HG02610 (cell line): ENCODE data around the gene SYT7.

Source experiments
- ATAC-seq: cut with Tn5 transposase; IDR thresholded peaks from one replicate; pipeline ENCODE4 v1.9.1; 2021; ENCODE audit warnings: mild to moderate bottlenecking, moderate library complexity; ENCODE audit not compliant: unreplicated experiment

The SYT7 gene

GRCh38 chr11:61522881-61523280 is 58.0 kb downstream of the SYT7 start:
- ATAC-seq = no peak

DNA sequence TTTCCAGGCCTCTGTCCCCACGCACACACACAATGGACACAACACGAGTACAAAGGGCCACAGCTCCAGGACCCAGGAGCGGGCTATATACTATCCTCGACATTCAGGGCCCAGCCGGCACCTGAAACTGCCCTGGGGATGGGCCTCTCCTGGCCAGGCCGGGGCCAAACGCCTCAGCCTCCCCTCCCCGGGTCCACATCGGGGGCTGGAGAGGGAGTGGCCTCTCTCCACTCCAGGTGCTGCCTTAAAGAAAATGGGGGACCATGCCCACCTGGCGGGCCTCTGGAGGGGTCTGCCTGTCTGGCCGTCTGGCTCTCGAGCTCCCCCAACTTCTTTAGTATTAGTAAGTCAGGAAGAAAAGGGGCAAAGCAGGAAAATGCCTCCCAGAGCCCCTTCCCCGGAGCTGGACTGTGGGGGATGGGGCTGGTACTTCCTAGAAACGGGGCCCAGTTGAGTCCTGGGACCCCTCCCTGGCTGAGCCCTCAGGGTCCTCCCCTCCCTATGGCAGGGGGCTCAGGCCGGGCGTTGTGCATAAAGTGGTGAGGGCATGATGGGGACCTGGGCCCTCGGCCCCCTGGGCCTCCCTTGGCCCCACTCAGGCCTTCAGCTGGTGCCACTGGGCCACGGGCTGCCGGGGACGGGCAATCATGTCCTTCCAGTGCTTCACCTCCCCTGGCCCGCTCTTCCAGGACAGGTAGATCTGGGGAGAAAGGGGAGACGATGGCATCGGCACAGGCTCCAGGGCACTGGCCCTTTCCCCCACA is 62.7 kb downstream of the SYT7 start:
- ATAC-seq = no peak

DNA sequence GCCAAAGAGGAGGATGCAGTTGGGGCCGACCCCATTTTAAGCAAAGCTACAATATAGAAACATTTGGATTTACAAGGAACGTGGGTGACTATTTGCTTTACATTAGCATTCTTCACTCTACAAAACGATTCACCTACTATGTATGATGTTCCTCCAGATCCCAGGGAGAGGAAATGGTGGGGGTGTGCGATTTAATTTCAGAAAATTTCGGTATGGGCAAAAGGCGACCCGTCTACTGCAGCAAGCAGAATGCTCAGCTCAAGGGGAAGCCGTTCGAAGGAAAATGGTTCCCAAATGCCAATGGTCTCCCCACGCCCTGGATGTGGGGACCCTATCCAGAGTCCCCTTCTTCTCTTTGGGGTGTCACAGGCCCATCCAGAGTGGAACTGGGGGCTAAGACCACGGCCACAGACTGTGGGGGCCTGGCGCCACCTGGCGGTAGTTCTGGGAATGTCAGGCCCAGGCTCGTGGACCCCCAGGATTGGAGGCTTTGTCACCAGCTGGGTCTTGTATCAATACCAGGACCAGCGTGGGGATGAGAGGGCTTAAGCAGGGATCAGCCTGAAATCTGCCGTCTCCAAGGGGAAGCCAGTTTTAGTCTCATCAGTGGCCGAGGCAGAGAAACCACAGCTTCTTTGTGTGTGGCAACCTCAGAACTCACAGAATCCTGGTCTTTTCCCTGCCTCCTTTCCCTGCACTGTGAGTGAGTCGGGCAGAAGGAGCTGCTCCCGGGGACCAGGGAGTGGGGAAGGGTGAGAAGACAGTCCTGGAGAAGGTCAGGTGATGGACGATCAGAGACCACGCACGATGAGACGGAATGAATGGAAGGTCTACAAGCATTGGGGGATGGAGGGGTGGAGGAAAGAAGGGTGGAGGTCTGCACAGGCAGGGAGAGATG is 64.0 kb downstream of the SYT7 start:
- no peak for ATAC-seq

GRCh38 chr11:61516191-61516590 is 64.7 kb downstream of the SYT7 start:
- no peak for ATAC-seq

DNA sequence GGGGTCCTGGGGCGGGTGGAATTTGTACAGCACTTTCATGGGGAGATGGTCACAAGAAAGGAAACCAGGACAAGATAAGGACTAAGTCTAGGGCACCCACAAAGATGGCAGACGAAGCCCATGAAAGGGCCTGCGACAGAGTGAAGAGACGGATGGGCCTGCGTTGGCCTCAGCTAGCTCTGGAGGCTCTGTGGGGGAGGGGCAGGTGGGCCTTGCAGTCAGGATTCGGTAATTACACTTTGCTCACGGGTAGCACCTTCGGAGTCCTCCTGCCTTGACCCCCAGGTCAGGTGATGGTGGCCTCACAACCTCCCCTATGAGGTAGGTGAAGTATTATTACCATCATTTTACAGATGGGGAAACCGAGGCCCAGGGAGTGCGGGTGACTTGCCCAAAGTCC is 65.2 kb downstream of the SYT7 start:
- no peak for ATAC-seq

- ATAC-seq = no peak
These were observed 66.6 kb downstream of the SYT7 start for GRCh38 chr11:61514050-61514917.

- no peak for ATAC-seq
These were observed 67.6 kb downstream of the SYT7 start for GRCh38 chr11:61513143-61513765.

DNA sequence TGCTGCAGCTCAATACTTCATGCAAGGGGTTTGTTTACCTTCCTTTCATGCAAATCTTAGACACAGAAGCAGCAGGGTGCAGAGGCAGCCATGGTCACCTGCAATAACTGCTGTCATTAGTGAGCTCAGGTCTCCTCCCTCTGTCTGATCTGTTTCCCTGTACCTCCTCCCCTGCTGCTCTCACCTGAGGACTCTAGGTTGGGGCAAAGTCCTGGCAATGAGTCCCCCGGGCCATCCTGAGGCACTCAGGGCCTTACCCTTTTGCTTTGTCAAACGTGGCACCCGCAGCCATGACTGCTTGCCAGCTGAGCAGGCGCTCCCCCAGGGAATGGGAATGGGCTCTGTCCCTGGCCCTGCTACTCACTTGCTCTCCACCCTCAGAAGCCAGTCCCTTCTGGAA is 68.4 kb downstream of the SYT7 start:
- ATAC-seq = no peak

DNA sequence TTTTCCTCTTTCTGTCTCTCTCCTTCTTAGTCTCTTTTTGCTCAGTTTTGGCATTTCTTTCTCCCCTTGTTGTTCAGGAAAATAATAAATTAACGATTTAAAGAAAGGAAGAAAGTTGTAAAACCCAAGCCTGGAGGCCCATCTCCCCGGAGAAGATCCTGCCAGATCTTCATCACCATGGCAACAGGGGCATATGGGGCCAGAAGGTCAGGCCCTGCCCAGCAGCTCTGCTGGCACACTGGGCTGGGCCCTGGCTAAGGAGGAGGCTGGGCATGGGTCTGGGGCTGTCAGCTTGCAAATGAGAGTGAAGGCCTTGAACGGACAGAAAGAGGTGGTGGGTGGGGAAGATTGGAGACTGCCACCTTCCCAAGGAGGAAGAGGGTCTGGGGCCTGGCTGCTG is 69.5 kb downstream of the SYT7 start:
- no peak for ATAC-seq

DNA sequence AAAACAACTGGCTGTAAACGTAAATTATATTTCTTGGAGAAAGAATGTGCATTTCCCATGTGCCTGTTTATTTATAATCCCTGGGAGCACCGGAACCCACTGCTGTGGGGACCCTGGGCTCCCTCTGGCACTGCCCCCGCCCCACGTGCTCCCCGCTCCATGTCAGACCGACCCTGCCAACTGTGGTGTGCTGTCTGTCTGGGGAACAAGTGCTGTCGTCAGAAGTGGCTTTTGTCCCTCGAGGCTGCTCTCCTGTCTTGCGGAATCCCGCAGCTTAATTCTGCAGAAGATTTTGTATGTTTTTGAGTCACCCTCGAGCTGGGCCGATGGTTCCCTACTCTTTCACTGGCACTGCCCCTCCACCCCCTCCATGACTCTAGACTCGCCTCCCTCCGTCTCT is 69.9 kb downstream of the SYT7 start:
- ATAC-seq = no peak

GRCh38 chr11:61510166-61510919 is 70.5 kb downstream of the SYT7 start:
- no peak for ATAC-seq

DNA sequence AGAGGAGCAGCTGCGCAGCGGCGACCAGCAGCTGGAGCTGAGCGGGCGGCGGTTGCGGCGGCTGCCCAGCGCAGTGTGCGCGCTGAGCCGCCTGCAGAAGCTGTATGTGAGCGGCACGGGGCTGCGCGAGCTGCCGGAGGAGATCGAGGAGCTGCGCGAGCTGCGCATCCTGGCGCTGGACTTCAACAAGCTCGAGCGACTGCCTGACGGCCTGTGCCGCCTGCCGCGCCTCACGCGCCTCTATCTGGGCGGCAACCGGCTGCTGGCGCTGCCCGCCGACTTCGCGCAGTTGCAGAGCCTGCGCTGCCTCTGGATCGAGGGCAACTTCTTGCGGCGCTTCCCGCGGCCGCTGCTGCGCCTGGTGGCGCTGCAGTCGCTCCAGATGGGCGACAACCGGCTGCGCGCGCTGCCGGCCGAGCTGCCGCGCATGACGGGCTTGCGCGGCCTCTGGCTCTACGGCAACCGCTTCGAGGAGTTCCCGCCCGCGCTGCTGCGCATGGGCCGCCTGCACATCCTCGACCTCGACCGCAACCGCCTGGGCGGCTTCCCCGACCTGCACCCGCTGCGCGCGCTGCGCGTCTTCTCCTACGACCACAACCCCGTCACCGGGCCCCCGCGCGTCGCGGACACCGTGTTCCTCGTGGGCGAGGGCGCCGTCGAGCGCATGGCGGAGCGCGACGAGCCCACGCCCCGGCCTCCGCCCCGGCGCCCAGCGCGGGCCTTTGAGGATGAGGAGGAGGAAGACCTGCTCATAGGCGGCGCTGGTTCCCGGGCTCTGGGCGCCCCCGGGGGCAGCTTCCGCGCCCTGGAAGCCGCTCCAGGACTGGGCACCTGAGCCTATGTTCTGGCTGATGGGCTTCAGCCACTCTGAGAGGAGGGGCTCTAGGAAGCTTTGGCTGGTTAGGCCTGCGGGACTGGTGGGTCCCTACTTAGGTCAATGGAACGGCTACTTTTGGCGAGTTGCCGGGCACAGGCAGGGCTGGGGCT is 71.5 kb downstream of the SYT7 start:
- ATAC-seq = no peak

- ATAC-seq = no peak
These were observed 72.7 kb downstream of the SYT7 start, which contains the start of gene LRRC10B for GRCh38 chr11:61507962-61508861. Gene LRRC10B, plus strand, starts transcription at chr11:61508749. Its CDS starts 250 bp downstream, at chr11:61508999.

- ATAC-seq = no peak
These were observed 73.7 kb downstream of the SYT7 start for GRCh38 chr11:61507012-61507768.

DNA sequence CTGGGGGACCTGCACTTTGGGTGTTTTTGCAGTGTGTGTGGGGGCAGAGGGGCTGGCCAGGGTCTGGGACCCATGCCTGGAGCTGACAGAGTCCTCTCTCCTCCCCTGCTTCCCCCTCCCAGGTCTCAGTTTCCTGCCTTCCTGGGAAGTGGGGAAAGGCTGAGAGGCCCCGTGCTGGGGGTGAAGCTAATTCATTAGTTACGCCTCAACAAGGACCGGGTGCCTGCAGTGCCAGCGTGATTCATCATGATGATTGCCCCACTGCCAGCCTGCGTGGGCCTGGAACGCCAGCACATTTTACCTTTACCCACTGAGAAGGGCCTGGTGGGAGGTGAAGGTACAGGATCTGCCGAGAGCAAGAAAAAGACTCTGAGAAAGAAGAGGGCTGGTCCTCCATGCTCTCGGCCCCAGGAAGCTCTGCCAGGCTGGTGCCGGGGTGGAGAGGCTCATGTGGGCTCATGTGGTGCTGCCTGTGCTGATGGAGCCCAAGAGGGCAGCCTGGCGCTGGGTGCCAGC is 75.2 kb downstream of the SYT7 start:
- ATAC-seq = no peak

DNA sequence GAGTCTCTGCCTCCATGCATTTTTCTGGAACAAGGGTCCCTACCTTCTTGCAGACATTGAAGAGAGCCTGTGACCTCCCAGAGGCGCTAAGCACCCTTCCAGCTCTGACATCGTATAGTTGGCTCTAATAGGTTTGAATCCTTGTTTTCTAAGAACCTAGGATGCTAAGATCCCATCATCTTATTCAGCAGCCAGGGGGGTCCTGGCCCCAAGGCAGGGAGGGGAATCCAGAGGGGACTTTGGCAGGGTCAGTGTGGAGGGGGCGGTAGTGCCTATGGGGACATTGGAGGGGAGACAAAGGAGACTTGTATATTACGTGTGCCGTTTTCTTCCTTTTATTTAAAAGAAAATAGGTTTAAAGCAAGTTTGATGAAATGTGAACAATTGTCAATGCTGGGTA is 75.8 kb downstream of the SYT7 start:
- ATAC-seq = no peak
